ENCODE measurements around the gene MYH1. TPM values are rescaled to one million over a fixed set of nuclear protein-coding genes. Genes with fewer than 3 reads are reported as not detected.
"Not testable (repeated sequence)": the region's sequence is repeated elsewhere in the genome, so short reads cannot be mapped to it uniquely, and the experiment has no call there.

Gene MYH1
- polyA plus RNA-seq, 3 donors = not detected

DNA sequence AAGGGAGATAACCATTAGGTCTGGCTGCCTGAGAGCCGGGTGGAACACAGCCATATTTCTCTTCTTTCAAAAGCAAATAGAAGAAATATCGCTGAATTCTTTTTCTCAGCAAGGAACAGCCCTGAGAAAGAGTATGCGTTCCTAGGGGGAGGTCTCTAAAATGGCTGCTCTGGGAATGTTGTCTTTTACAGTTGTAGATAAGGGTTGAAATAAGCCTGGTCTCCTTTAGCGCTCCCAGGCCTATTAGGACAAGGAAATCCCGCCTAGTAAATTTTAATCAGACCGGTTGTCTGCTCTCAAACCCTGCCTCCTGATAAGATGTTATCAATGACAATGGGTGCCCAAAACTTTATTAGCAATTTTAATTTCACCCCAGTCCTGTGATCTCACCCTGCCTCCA is 22.8 kb upstream of the MYH1 start:
- DNase-seq; H3K36me3 ChIP-seq (replicated peaks in 1 of 2; ENCODE audit: control insufficient read depth in 1 of 2, insufficient read depth in 2 of 2, low read length in 2 of 2); H3K27me3 Mint-ChIP-seq (ENCODE audit: low read depth in 3 of 3); H2AFZ ChIP-seq (ENCODE audit: insufficient read depth, low read depth, low read length, poor library complexity, severe bottlenecking); H3K27ac Mint-ChIP-seq; H3K9ac ChIP-seq (ENCODE audit: insufficient read depth, low read length, poor library complexity, severe bottlenecking); H3K79me2 ChIP-seq (ENCODE audit: insufficient read depth, low read length); H3K27me3 ChIP-seq (ENCODE audit: control insufficient read depth in 2 of 2, insufficient read depth in 2 of 2, low read length in 2 of 2); H3K4me1 ChIP-seq (ENCODE audit: control insufficient read depth in 1 of 2, insufficient read depth in 2 of 2, low read length in 2 of 2); H3K27ac ChIP-seq (ENCODE audit: low read depth in 1 of 2, low read length in 2 of 2); H3K4me1 Mint-ChIP-seq; H3K36me3 Mint-ChIP-seq; intact Hi-C loops (cut with micrococcal nuclease); H4K20me1 ChIP-seq (ENCODE audit: insufficient read depth, low read length); H3K4me2 ChIP-seq (replicated peaks; ENCODE audit: extremely low read depth, low read length, poor library complexity, severe bottlenecking); H3K4me3 ChIP-seq (replicated peaks in 1 of 3; ENCODE audit: low read depth in 2 of 3, low read length in 3 of 3); H3K4me3 Mint-ChIP-seq: not testable (repeated sequence)
- WGBS (ENCODE audit: insufficient coverage) = 100% methylated on average over 3 of the region's 6 CpGs
- H3K9me3 ChIP-seq (replicated peaks in 1 of 2; ENCODE audit: control insufficient read depth in 1 of 2, insufficient read depth in 1 of 2, low read length in 2 of 2) = peaks cover 12 to 28% of the 10 kb centered on the region in 2 donors
- peaks cover 7 to 25% (median 22%) of the 10 kb centered on the region in 7 donors for H3K9me3 Mint-ChIP-seq

DNA sequence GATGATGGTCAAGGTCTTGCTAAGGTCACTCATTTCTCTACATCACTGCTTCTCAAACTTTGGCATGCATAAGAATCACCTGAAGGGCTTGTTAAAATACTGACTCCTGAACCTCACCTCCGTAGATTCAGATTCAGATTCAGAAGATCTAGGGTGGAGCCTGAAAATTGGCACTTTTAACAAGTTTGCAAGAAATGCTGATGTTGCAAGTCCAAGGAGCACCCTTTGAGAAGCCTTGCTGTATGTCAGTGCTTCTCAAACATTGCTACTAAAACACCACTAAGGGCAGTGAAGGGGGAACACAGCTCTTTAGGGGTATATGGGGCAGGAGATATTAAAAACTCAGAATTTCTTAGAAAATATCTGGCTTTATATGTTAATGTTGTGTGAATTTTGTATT is 13.7 kb upstream of the MYH1 start:
- intact Hi-C loops (cut with micrococcal nuclease) = no loop called here
- Mint-ChIP-seq H3K4me3 (no peak overlapping the region), H3K4me1 (no peaks in the 10 kb centered on the region), H3K27ac (no peak overlapping the region), H3K9me3 (peaks cover 0 to 3% (median 0%) of the 10 kb centered on the region in 7 donors), H3K27me3 (ENCODE audit: low read depth in 3 of 3) (peaks cover 0 to 5% (median 5%) of the 10 kb centered on the region in 3 donors), H3K36me3 (no peaks in the 10 kb centered on the region)
- Histone ChIP-seq H3K36me3 (replicated peaks in 1 of 2; ENCODE audit: control insufficient read depth in 1 of 2, insufficient read depth in 2 of 2, low read length in 2 of 2) (no peaks in the 10 kb centered on the region), H3K4me3 (replicated peaks in 1 of 3; ENCODE audit: low read depth in 2 of 3, low read length in 3 of 3) (no peak overlapping the region), H3K27me3 (ENCODE audit: control insufficient read depth in 2 of 2, insufficient read depth in 2 of 2, low read length in 2 of 2) (no peaks in the 10 kb centered on the region), H3K9me3 (replicated peaks in 1 of 2; ENCODE audit: control insufficient read depth in 1 of 2, insufficient read depth in 1 of 2, low read length in 2 of 2) (no peaks in the 10 kb centered on the region), H3K4me2 (replicated peaks; ENCODE audit: extremely low read depth, low read length, poor library complexity, severe bottlenecking) (no peak overlapping the region), H3K27ac (ENCODE audit: low read depth in 1 of 2, low read length in 2 of 2) (no peak overlapping the region), H2AFZ (ENCODE audit: insufficient read depth, low read depth, low read length, poor library complexity, severe bottlenecking) (no peak overlapping the region), H3K9ac (ENCODE audit: insufficient read depth, low read length, poor library complexity, severe bottlenecking) (no peak overlapping the region), H4K20me1 (ENCODE audit: insufficient read depth, low read length) (no peaks in the 10 kb centered on the region), H3K4me1 (ENCODE audit: control insufficient read depth in 1 of 2, insufficient read depth in 2 of 2, low read length in 2 of 2) (no peaks in the 10 kb centered on the region), H3K79me2 (ENCODE audit: insufficient read depth, low read length) (no peaks in the 10 kb centered on the region)
- TF ChIP-seq CTCF (IDR thresholded peaks at IDR 0.05) = no peak
- DNase-seq = no peak
- WGBS (ENCODE audit: insufficient coverage) = no CpG with 5 or more reads among the region's 1 CpG

Data from CD14-positive monocyte (primary cell).